C4-2B (cell line): Measurements from ENCODE around the gene MED26.

ENCODE experiments used
- H3K27ac ChIP-seq: fragments of 450-650 bp; 2 replicates; pipeline ENCODE4 v1.5.1; 2017
- CTCF ChIP-seq: fragments of 450-650 bp; conservative IDR thresholded peaks from 2 replicates; pipeline ENCODE4 v1.5.1; 2017; ENCODE audit warnings: mild to moderate bottlenecking
- ZFX ChIP-seq: fragments of 450-650 bp; IDR thresholded peaks from 2 replicates; pipeline ENCODE4 v1.6.1; 2017

The MED26 gene

GRCh38 chr19:16576690-16577530 lies 51.1 kb downstream of the MED26 start:
- TF ChIP-seq CTCF (no peak), ZFX (no peak)
- H3K27ac ChIP-seq = no peak overlapping the region

- H3K27ac ChIP-seq = no peak overlapping the region
- TF ChIP-seq CTCF (no peak), ZFX (no peak)
Measured at GRCh38 chr19:16575861-16576689, 51.9 kb downstream of the MED26 start.

GRCh38 chr19:16575282-16575681 lies 52.7 kb downstream of the MED26 start:
- no peak overlapping the region for H3K27ac ChIP-seq
- TF ChIP-seq CTCF (no peak), ZFX (no peak)

- TF ChIP-seq ZFX = no peak
- TF ChIP-seq CTCF = no peak
- peak overlapping the region; percentile 91; the same call in 1 of the 2 replicates for H3K27ac ChIP-seq
Measured at GRCh38 chr19:16573925-16574324, 54.1 kb downstream of the MED26 start.

- TF ChIP-seq ZFX (no peak), CTCF (no peak)
- peak overlapping the region; percentile 91 for H3K27ac ChIP-seq
Measured at GRCh38 chr19:16573296-16573695, 54.7 kb downstream of the MED26 start.

GRCh38 chr19:16572332-16573211 lies 55.4 kb downstream of the MED26 start, which contains the start of gene SLC35E1:
TSS of gene SLC35E1 (minus strand) at chr19:16572415. CDS start at chr19:16572364, 51 bp downstream.
- TF ChIP-seq CTCF (no peak), ZFX (0 out of 2 replicates have a peak, but pooled peaks have one; percentile 39)
- H3K27ac ChIP-seq = peak within 1 kb of the TSS; percentile 91
